Measurements from ENCODE around the gene POLR1B.
A peak's percentile ranks its signal among the peaks of the same experiment; 100 is the strongest.
"Not testable (repeated sequence)": the region's sequence is repeated elsewhere in the genome, so short reads cannot be mapped to it uniquely, and the experiment has no call there.

The POLR1B gene

GRCh38 chr2:112540906-112541305 is 1.4 kb upstream of the POLR1B start:
- DNase-seq (ENCODE audit: low spot score): peak; percentile 33

GRCh38 chr2:112541315-112542122 is 746 bp upstream of the POLR1B start:
- peak; percentile 81 for DNase-seq (ENCODE audit: low spot score)

GRCh38 chr2:112542984-112543661 is 858 bp downstream of the POLR1B start:
- DNase-seq (ENCODE audit: low spot score): peak; percentile 68

- DNase-seq (ENCODE audit: low spot score): no peak
Observed at GRCh38 chr2:112547333-112547732, 5.1 kb downstream of the POLR1B start.

- DNase-seq (ENCODE audit: low spot score): no peak
Observed at GRCh38 chr2:112548980-112549379, 6.7 kb downstream of the POLR1B start.

GRCh38 chr2:112566104-112566503 is 23.8 kb downstream of the POLR1B start:
- DNase-seq (ENCODE audit: low spot score): no peak

GRCh38 chr2:112566508-112566907 is 24.2 kb downstream of the POLR1B start:
- not testable (repeated sequence) for DNase-seq (ENCODE audit: low spot score)

- DNase-seq (ENCODE audit: low spot score): no peak
Observed at GRCh38 chr2:112572005-112572404, 29.7 kb downstream of the POLR1B start.

GRCh38 chr2:112577756-112578155 is 35.5 kb downstream of the POLR1B start:
- DNase-seq (ENCODE audit: low spot score): peak; percentile 25

- peak; percentile 87 for DNase-seq (ENCODE audit: low spot score)
Observed at GRCh38 chr2:112579241-112579640, 37.0 kb downstream of the POLR1B start.

GRCh38 chr2:112580084-112580483 is 37.8 kb downstream of the POLR1B start:
- DNase-seq (ENCODE audit: low spot score): no peak

- DNase-seq (ENCODE audit: low spot score): peak; percentile 86
Observed at GRCh38 chr2:112582314-112582746, 40.1 kb downstream of the POLR1B start.

GRCh38 chr2:112583497-112584133 is 41.4 kb downstream of the POLR1B start:
- no peak for DNase-seq (ENCODE audit: low spot score)

GRCh38 chr2:112584134-112584890 is 42.0 kb downstream of the POLR1B start, which contains the start of gene CHCHD5:
Gene CHCHD5 (plus strand): TSS chr2:112584609. CDS start chr2:112584648, 39 bp downstream.
- peak; percentile 86 for DNase-seq (ENCODE audit: low spot score)

GRCh38 chr2:112584891-112585250 is 42.6 kb downstream of the POLR1B start:
- DNase-seq (ENCODE audit: low spot score): no peak

- no peak for DNase-seq (ENCODE audit: low spot score)
Observed at GRCh38 chr2:112585400-112585799, 43.1 kb downstream of the POLR1B start.

GRCh38 chr2:112585873-112586464 is 43.7 kb downstream of the POLR1B start:
- DNase-seq (ENCODE audit: low spot score): no peak

GRCh38 chr2:112588611-112589045 is 46.4 kb downstream of the POLR1B start:
- no peak for DNase-seq (ENCODE audit: low spot score)

GRCh38 chr2:112591413-112591812 is 49.1 kb downstream of the POLR1B start:
- no peak for DNase-seq (ENCODE audit: low spot score)

GRCh38 chr2:112593736-112594135 is 51.5 kb downstream of the POLR1B start:
- DNase-seq (ENCODE audit: low spot score): no peak

- no peak for DNase-seq (ENCODE audit: low spot score)
Observed at GRCh38 chr2:112597537-112598322, 55.5 kb downstream of the POLR1B start.

All from RKO (cell line).